K562 (cell line): Measurements from ENCODE around the gene MYLK4. TPM values are rescaled to one million over a fixed set of nuclear protein-coding genes. Genes with fewer than 3 reads are reported as not detected.

Experiments used
- PML ChIP-seq: IDR thresholded peaks from 2 replicates; pipeline ENCODE4 v1.6.1; 2012; ENCODE audit warnings: low read length, inconsistent platforms
- RAD21 ChIP-seq, 2 experiments: fragments of 250-450 bp in 1 of 2; fragments of 450-650 bp in 1 of 2; sonication (Bioruptor Pico) in 1 of 2; formaldehyde crosslinking in 1 of 2; IDR thresholded peaks in 1 of 2; conservative IDR thresholded peaks in 1 of 2; 2 replicates each; pipeline versions ENCODE4 v1.4.0 to v1.8.0; 2020 to 2022; ENCODE audit warnings: mild to moderate bottlenecking in 2 of 2, moderate library complexity in 1 of 2
- STAG1 ChIP-seq: sonication (generic); formaldehyde crosslinking; IDR thresholded peaks from 2 replicates; pipeline ENCODE4 v1.5.0; 2020; ENCODE audit warnings: missing genetic modification reagents, borderline replicate concordance
- STAT5B ChIP-seq: fragments of 250-450 bp; sonication (Bioruptor Pico); IDR thresholded peaks from 2 replicates; pipeline ENCODE4 v1.8.0; 2021; ENCODE audit warnings: mild to moderate bottlenecking, inconsistent platforms
- ZNF695 ChIP-seq: fragments of 450-650 bp; formaldehyde crosslinking; IDR thresholded peaks from 2 replicates; pipeline ENCODE4 v1.4.0; 2020; ENCODE audit warnings: mild to moderate bottlenecking, moderate library complexity
- polyA plus RNA-seq, 8 experiments: library from polyadenylated mRNA; depleted of rRNA in 4 of 8; stranded (reverse) in 5 of 8; unstranded in 3 of 8; fragments of >200 nt; fragmentation: Nextera tagmentation in 2 of 8; fragmentation: Illumina TruSeq in 1 of 8; extraction: Ambion mirVana in 2 of 8; extraction: Trizol in 1 of 8; gene quantifications; 2 replicates each; pipeline versions ENCODE4 v1.2.1 to v1.2.3, GENCODE V29; 2011 to 2014; ENCODE audit warnings: inconsistent platforms in 1 of 8, missing spikeins in 1 of 8
- total RNA-seq, 7 experiments: library from RNA; depleted of rRNA in 6 of 7; stranded (reverse); fragments of >200 nt in 6 of 7; fragmentation: Illumina TruSeq in 2 of 7; extraction: Trizol in 2 of 7; gene quantifications; 2 replicates each; pipeline versions ENCODE4 v1.2.1 to v1.2.3, GENCODE V29; 2011 to 2021; ENCODE audit warnings: low replicate concordance in 1 of 7
- TF ChIP-seq, protein P1 (sequence below): fragments of 250-450 bp; sonication (Bioruptor Pico); IDR thresholded peaks from 2 replicates; pipeline ENCODE4 v1.5.0; 2021
- TF ChIP-seq, protein P2 (sequence below): fragments of 450-650 bp; IDR thresholded peaks from 2 replicates; pipeline ENCODE4 v1.6.1; 2016; ENCODE audit warnings: mild to moderate bottlenecking, moderate library complexity
- TF ChIP-seq, protein P3 (sequence below): sonication (generic); formaldehyde crosslinking; IDR thresholded peaks from 2 replicates; pipeline ENCODE4 v1.8.1; 2023; ENCODE audit warnings: mild to moderate bottlenecking, missing genetic modification reagents
- TF ChIP-seq, protein P4 (sequence below): fragments of 450-650 bp; IDR thresholded peaks from 2 replicates; pipeline ENCODE4 v1.6.1; 2016
- TF ChIP-seq, protein P5 (sequence below): sonication (generic); IDR thresholded peaks from 2 replicates; pipeline ENCODE4 v1.6.1; 2016

The MYLK4 gene
- total and polyA plus RNA-seq, 9 of the 15 experiments (the other 6 are each of a cell fraction or from before 2014, with no cell fraction given) = 0.01 to 0.15 (median 0.06) TPM

DNA sequence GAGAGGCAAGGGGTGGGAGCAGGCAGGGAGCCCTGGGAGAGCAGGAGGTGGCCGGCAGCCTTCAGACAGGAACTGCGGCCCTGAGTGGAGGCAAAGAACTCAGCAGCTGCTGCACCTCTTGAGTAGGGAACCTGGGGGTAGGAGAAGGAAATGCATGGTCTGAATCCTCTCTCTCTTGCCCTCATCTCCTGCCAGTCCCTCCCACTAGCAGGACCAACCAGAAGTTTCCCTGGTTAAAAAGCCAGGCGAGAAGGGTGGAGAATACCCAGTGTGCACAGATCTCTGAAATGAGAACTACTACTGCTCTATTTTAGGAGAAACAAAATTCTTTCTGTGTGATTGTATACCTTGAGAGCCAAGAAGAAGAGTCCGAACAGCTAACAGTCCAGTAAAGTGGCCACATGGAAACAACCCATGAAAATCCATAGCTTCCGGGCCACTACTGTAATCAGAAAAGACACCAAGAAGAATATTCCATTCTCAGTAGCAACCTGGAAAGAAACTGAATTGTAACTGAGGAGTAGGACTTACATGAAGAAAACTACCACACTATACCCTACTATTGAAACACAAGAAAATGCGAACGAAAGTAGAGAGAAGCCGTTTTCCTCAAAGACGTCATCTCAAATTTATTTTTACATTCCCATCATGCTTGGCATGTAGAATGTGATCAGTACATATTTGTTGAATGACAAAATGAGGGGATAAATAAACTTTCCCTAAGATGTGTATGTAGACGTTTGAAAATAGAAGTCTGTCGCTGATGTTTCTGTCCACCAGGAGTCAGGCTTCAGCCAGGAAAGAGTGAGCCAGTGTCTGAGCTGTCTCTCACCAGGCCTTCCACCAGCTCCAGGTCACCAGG, 40.1 kb upstream of the MYLK4 start (continued):
- TF ChIP-seq, protein P1, sequence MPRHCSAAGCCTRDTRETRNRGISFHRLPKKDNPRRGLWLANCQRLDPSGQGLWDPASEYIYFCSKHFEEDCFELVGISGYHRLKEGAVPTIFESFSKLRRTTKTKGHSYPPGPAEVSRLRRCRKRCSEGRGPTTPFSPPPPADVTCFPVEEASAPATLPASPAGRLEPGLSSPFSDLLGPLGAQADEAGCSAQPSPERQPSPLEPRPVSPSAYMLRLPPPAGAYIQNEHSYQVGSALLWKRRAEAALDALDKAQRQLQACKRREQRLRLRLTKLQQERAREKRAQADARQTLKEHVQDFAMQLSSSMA = no peak
- TF ChIP-seq ZNF695 (CRISPR knock-in tag) = no peak
- TF ChIP-seq, protein P2, sequence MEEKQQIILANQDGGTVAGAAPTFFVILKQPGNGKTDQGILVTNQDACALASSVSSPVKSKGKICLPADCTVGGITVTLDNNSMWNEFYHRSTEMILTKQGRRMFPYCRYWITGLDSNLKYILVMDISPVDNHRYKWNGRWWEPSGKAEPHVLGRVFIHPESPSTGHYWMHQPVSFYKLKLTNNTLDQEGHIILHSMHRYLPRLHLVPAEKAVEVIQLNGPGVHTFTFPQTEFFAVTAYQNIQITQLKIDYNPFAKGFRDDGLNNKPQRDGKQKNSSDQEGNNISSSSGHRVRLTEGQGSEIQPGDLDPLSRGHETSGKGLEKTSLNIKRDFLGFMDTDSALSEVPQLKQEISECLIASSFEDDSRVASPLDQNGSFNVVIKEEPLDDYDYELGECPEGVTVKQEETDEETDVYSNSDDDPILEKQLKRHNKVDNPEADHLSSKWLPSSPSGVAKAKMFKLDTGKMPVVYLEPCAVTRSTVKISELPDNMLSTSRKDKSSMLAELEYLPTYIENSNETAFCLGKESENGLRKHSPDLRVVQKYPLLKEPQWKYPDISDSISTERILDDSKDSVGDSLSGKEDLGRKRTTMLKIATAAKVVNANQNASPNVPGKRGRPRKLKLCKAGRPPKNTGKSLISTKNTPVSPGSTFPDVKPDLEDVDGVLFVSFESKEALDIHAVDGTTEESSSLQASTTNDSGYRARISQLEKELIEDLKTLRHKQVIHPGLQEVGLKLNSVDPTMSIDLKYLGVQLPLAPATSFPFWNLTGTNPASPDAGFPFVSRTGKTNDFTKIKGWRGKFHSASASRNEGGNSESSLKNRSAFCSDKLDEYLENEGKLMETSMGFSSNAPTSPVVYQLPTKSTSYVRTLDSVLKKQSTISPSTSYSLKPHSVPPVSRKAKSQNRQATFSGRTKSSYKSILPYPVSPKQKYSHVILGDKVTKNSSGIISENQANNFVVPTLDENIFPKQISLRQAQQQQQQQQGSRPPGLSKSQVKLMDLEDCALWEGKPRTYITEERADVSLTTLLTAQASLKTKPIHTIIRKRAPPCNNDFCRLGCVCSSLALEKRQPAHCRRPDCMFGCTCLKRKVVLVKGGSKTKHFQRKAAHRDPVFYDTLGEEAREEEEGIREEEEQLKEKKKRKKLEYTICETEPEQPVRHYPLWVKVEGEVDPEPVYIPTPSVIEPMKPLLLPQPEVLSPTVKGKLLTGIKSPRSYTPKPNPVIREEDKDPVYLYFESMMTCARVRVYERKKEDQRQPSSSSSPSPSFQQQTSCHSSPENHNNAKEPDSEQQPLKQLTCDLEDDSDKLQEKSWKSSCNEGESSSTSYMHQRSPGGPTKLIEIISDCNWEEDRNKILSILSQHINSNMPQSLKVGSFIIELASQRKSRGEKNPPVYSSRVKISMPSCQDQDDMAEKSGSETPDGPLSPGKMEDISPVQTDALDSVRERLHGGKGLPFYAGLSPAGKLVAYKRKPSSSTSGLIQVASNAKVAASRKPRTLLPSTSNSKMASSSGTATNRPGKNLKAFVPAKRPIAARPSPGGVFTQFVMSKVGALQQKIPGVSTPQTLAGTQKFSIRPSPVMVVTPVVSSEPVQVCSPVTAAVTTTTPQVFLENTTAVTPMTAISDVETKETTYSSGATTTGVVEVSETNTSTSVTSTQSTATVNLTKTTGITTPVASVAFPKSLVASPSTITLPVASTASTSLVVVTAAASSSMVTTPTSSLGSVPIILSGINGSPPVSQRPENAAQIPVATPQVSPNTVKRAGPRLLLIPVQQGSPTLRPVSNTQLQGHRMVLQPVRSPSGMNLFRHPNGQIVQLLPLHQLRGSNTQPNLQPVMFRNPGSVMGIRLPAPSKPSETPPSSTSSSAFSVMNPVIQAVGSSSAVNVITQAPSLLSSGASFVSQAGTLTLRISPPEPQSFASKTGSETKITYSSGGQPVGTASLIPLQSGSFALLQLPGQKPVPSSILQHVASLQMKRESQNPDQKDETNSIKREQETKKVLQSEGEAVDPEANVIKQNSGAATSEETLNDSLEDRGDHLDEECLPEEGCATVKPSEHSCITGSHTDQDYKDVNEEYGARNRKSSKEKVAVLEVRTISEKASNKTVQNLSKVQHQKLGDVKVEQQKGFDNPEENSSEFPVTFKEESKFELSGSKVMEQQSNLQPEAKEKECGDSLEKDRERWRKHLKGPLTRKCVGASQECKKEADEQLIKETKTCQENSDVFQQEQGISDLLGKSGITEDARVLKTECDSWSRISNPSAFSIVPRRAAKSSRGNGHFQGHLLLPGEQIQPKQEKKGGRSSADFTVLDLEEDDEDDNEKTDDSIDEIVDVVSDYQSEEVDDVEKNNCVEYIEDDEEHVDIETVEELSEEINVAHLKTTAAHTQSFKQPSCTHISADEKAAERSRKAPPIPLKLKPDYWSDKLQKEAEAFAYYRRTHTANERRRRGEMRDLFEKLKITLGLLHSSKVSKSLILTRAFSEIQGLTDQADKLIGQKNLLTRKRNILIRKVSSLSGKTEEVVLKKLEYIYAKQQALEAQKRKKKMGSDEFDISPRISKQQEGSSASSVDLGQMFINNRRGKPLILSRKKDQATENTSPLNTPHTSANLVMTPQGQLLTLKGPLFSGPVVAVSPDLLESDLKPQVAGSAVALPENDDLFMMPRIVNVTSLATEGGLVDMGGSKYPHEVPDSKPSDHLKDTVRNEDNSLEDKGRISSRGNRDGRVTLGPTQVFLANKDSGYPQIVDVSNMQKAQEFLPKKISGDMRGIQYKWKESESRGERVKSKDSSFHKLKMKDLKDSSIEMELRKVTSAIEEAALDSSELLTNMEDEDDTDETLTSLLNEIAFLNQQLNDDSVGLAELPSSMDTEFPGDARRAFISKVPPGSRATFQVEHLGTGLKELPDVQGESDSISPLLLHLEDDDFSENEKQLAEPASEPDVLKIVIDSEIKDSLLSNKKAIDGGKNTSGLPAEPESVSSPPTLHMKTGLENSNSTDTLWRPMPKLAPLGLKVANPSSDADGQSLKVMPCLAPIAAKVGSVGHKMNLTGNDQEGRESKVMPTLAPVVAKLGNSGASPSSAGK = no peak
- peak; percentile 97 to 99 for TF ChIP-seq RAD21 (CRISPR knock-in tag; conservative IDR thresholded peaks at IDR 0.05 in 1 of 2, IDR thresholded peaks at IDR 0.05 in 1 of 2)
- TF ChIP-seq, protein P3, sequence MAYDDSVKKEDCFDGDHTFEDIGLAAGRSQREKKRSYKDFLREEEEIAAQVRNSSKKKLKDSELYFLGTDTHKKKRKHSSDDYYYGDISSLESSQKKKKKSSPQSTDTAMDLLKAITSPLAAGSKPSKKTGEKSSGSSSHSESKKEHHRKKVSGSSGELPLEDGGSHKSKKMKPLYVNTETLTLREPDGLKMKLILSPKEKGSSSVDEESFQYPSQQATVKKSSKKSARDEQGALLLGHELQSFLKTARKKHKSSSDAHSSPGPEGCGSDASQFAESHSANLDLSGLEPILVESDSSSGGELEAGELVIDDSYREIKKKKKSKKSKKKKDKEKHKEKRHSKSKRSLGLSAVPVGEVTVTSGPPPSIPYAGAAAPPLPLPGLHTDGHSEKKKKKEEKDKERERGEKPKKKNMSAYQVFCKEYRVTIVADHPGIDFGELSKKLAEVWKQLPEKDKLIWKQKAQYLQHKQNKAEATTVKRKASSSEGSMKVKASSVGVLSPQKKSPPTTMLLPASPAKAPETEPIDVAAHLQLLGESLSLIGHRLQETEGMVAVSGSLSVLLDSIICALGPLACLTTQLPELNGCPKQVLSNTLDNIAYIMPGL = no peak
- no peak for TF ChIP-seq PML
- TF ChIP-seq, protein P4, sequence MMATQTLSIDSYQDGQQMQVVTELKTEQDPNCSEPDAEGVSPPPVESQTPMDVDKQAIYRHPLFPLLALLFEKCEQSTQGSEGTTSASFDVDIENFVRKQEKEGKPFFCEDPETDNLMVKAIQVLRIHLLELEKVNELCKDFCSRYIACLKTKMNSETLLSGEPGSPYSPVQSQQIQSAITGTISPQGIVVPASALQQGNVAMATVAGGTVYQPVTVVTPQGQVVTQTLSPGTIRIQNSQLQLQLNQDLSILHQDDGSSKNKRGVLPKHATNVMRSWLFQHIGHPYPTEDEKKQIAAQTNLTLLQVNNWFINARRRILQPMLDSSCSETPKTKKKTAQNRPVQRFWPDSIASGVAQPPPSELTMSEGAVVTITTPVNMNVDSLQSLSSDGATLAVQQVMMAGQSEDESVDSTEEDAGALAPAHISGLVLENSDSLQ = peak; percentile 82
- TF ChIP-seq STAG1 (CRISPR knock-in tag) = peak; percentile 72; the same call in 1 of the 2 replicates
- TF ChIP-seq STAT5B = no peak
- TF ChIP-seq, protein P5, sequence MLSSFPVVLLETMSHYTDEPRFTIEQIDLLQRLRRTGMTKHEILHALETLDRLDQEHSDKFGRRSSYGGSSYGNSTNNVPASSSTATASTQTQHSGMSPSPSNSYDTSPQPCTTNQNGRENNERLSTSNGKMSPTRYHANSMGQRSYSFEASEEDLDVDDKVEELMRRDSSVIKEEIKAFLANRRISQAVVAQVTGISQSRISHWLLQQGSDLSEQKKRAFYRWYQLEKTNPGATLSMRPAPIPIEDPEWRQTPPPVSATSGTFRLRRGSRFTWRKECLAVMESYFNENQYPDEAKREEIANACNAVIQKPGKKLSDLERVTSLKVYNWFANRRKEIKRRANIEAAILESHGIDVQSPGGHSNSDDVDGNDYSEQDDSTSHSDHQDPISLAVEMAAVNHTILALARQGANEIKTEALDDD = peak; percentile 92
